Calu3 (cell line): ENCODE data around the gene TTC9. TPM values are rescaled to one million over a fixed set of nuclear protein-coding genes. Genes with fewer than 3 reads are reported as not detected.

ENCODE experiments used
- BruUV-seq: library from RNA; stranded (reverse); fragments of 400-500 nt; replicated peaks from 2 replicates; lab custom pipeline; 2021; lab: Mats Ljungman, UMichigan
- CTCF ChIA-PET: fragments of 300-600 bp; sonication (Branson Sonifier 250); formaldehyde crosslinking; loops from one replicate; lab custom pipeline; 2022; ENCODE audit warnings: antibody characterized with exemption; lab: Charles Lee
- DNase-seq: peaks from one replicate; pipeline ENCODE4 v3.0.0; 2022
- H3K27ac Mint-ChIP-seq: one replicate; pipeline ENCODE4 v1.8.0; 2022; ENCODE audit warnings: mixed read lengths; ENCODE audit not compliant: unreplicated experiment
- H3K27me3 Mint-ChIP-seq: one replicate; pipeline ENCODE4 v1.8.0; 2022; ENCODE audit warnings: mixed read lengths; ENCODE audit not compliant: unreplicated experiment
- H3K36me3 Mint-ChIP-seq: one replicate; pipeline ENCODE4 v1.8.0; 2022; ENCODE audit warnings: mild to moderate bottlenecking, moderate library complexity, mixed read lengths; ENCODE audit not compliant: insufficient read depth, unreplicated experiment
- H3K4me1 Mint-ChIP-seq: one replicate; pipeline ENCODE4 v1.8.0; 2022; ENCODE audit warnings: mild to moderate bottlenecking, low read depth, mixed read lengths; ENCODE audit not compliant: unreplicated experiment
- H3K4me3 Mint-ChIP-seq: one replicate; pipeline ENCODE4 v1.8.0; 2022; ENCODE audit warnings: mild to moderate bottlenecking, low read depth, moderate library complexity, mixed read lengths; ENCODE audit not compliant: unreplicated experiment
- H3K9me3 Mint-ChIP-seq: one replicate; pipeline ENCODE4 v1.8.0; 2022; ENCODE audit warnings: low read depth, mixed read lengths; ENCODE audit not compliant: unreplicated experiment
- CTCF ChIP-seq: fragments of 200-600 bp; IDR thresholded peaks from one replicate; pipeline ENCODE4 v1.8.0; 2022; ENCODE audit warnings: antibody characterized with exemption; ENCODE audit not compliant: unreplicated experiment
- intact Hi-C: fragments of 100-400 bp; cut with micrococcal nuclease; formaldehyde crosslinking; loops from one replicate; pipeline ENCODE4 v1.10.0; 2022; ENCODE audit not compliant: unreplicated experiment
- total RNA-seq: library from RNA; stranded (reverse); gene quantifications from 2 replicates; pipeline ENCODE4 v1.2.3, GENCODE V29; 2022

The TTC9 gene
- total RNA-seq, 1 experiment from 2014 or later, result 9.8 TPM

GRCh38 chr14:70724944-70725343 is 83.2 kb downstream of the TTC9 start:
- no peak for DNase-seq
- Mint-ChIP-seq H3K4me1 (peaks cover 15% of the 10 kb centered on the region), H3K27ac (no peak overlapping the region), H3K9me3 (no peaks in the 10 kb centered on the region), H3K36me3 (peaks cover 6% of the 10 kb centered on the region), H3K4me3 (no peak overlapping the region), H3K27me3 (no peaks in the 10 kb centered on the region)
- TF ChIP-seq CTCF, result no peak
- intact Hi-C loops, result no loop called here
- no TSS peak for BruUV-seq
- CTCF ChIA-PET, result no interaction called here

Other genes starting within 250 kb of the TTC9 start
- gene SYNJ2BP, start 224.8 kb upstream of the TTC9 start, total RNA-seq, result 24.8 and 25.6 TPM in 2 replicates
- gene ADAM21, start 189.7 kb upstream of the TTC9 start, total RNA-seq, result 0.17 and 0.22 TPM in 2 replicates
- 1.3 and 1.8 TPM in 2 replicates for gene ADAM20, start 106.9 kb upstream of the TTC9 start, total RNA-seq
- gene MED6, start 41.3 kb upstream of the TTC9 start, total RNA-seq, result 38.3 and 45.4 TPM in 2 replicates
- gene MAP3K9, start 167.6 kb downstream of the TTC9 start, total RNA-seq, result 23.3 and 24.3 TPM in 2 replicates